WTC11 (cell line): ENCODE measurements around the gene INMT. TPM values are rescaled to one million over a fixed set of nuclear protein-coding genes. Genes with fewer than 3 reads are reported as not detected.

Experiments used
- ATAC-seq: fragments of 200-7000 bp; cut with Tn5 transposase; 2 replicates; pipeline ENCODE4 v1.10.0; 2021; ENCODE audit warnings: mild to moderate bottlenecking, moderate library complexity
- CTCF ChIA-PET: fragments of 300-600 bp; sonication (Branson Sonifier 250); formaldehyde crosslinking; loops from one replicate; lab custom pipeline; 2021; ENCODE audit warnings: antibody characterized with exemption; lab: Charles Lee
- POLR2A ChIA-PET: fragments of 350-600 bp; sonication (Branson Sonifier 250); formaldehyde crosslinking; loops from one replicate; lab custom pipeline; 2021; ENCODE audit warnings: antibody characterized with exemption; lab: Charles Lee
- DNase-seq: peaks from one replicate; pipeline ENCODE4 v3.0.0; 2021; ENCODE audit warnings: low spot score
- H3K27ac Mint-ChIP-seq: 2 replicates; pipeline ENCODE4 v1.8.0; 2021; ENCODE audit warnings: mixed read lengths
- H3K27me3 Mint-ChIP-seq: 2 replicates; pipeline ENCODE4 v1.8.0; 2021; ENCODE audit warnings: low read depth, mild to moderate bottlenecking, moderate library complexity, mixed read lengths
- H3K36me3 Mint-ChIP-seq: 2 replicates; pipeline ENCODE4 v1.8.0; 2021; ENCODE audit warnings: mixed read lengths
- H3K4me1 Mint-ChIP-seq: 2 replicates; pipeline ENCODE4 v1.8.0; 2022; ENCODE audit warnings: mixed read lengths
- H3K4me3 Mint-ChIP-seq: 2 replicates; pipeline ENCODE4 v1.8.0; 2021; ENCODE audit warnings: mild to moderate bottlenecking, moderate library complexity, mixed read lengths
- H3K9me3 Mint-ChIP-seq: 2 replicates; pipeline ENCODE4 v1.8.0; 2021; ENCODE audit warnings: mixed read lengths
- EMX1 ChIP-seq: fragments of 250-450 bp; sonication (Bioruptor Pico); IDR thresholded peaks from 2 replicates; pipeline ENCODE4 v1.8.0; 2021; ENCODE audit warnings: mild to moderate bottlenecking
- ETV6 ChIP-seq: sonication (generic); formaldehyde crosslinking; IDR thresholded peaks from 2 replicates; pipeline ENCODE4 v1.8.1; 2022; ENCODE audit warnings: mild to moderate bottlenecking, missing genetic modification reagents
- GABPB1 ChIP-seq: sonication (generic); formaldehyde crosslinking; IDR thresholded peaks from 2 replicates; pipeline ENCODE4 v1.8.1; 2023; ENCODE audit warnings: mild to moderate bottlenecking, missing genetic modification reagents
- JAZF1 ChIP-seq: fragments of 250-450 bp; sonication (Bioruptor Pico); IDR thresholded peaks from 2 replicates; pipeline ENCODE4 v1.9.0; 2021; ENCODE audit warnings: moderate library complexity, mild to moderate bottlenecking, inconsistent platforms
- NFYB ChIP-seq: sonication (generic); formaldehyde crosslinking; conservative IDR thresholded peaks from 2 replicates; pipeline ENCODE4 v1.8.0; 2022; ENCODE audit warnings: low read depth, missing genetic modification reagents
- NR3C1 ChIP-seq: sonication (generic); formaldehyde crosslinking; conservative IDR thresholded peaks from 2 replicates; pipeline ENCODE4 v1.8.1; 2023; ENCODE audit warnings: low read depth, mild to moderate bottlenecking, missing genetic modification reagents
- OVOL2 ChIP-seq: fragments of 250-450 bp; sonication (Bioruptor Pico); IDR thresholded peaks from 2 replicates; pipeline ENCODE4 v1.9.0; 2021; ENCODE audit warnings: mild to moderate bottlenecking, borderline replicate concordance
- RELA ChIP-seq: sonication (generic); formaldehyde crosslinking; IDR thresholded peaks from 2 replicates; pipeline ENCODE4 v1.8.1; 2022; ENCODE audit warnings: missing genetic modification reagents, mild to moderate bottlenecking, borderline replicate concordance
- SP1 ChIP-seq: sonication (generic); formaldehyde crosslinking; conservative IDR thresholded peaks from 2 replicates; pipeline ENCODE4 v1.8.1; 2022; ENCODE audit warnings: missing genetic modification reagents
- ZNF138 ChIP-seq: sonication (generic); formaldehyde crosslinking; conservative IDR thresholded peaks from 2 replicates; pipeline ENCODE4 v1.8.1; 2022; ENCODE audit warnings: mild to moderate bottlenecking, moderate library complexity, missing genetic modification reagents
- ZNF263 ChIP-seq: sonication (generic); formaldehyde crosslinking; IDR thresholded peaks from 2 replicates; pipeline ENCODE4 v1.8.1; 2022; ENCODE audit warnings: low read depth, mild to moderate bottlenecking, moderate library complexity, missing genetic modification reagents
- ZNF396 ChIP-seq: fragments of 250-450 bp; sonication (Bioruptor Pico); IDR thresholded peaks from 2 replicates; pipeline ENCODE4 v1.8.0; 2021; ENCODE audit warnings: mild to moderate bottlenecking, moderate library complexity, borderline replicate concordance
- ZNF671 ChIP-seq: fragments of 250-450 bp; sonication (Bioruptor Pico); IDR thresholded peaks from 2 replicates; pipeline ENCODE4 v1.8.0; 2021; ENCODE audit warnings: mild to moderate bottlenecking
- total RNA-seq: library from RNA; stranded (reverse); gene quantifications from 3 replicates; pipeline ENCODE4 v1.2.3, GENCODE V29; 2021
- TF ChIP-seq, protein P1 (sequence below): sonication (generic); formaldehyde crosslinking; IDR thresholded peaks from 2 replicates; pipeline ENCODE4 v1.8.0; 2022; ENCODE audit warnings: mild to moderate bottlenecking, missing genetic modification reagents
- TF ChIP-seq, protein P2 (sequence below): sonication (generic); formaldehyde crosslinking; IDR thresholded peaks from 2 replicates; pipeline ENCODE4 v1.8.0; 2022; ENCODE audit warnings: mild to moderate bottlenecking, missing genetic modification reagents
- TF ChIP-seq, protein P3 (sequence below): sonication (generic); formaldehyde crosslinking; IDR thresholded peaks from 2 replicates; pipeline ENCODE4 v1.8.0; 2023; ENCODE audit warnings: missing genetic modification reagents, mild to moderate bottlenecking, borderline replicate concordance
- TF ChIP-seq, protein P4 (sequence below): sonication (generic); formaldehyde crosslinking; IDR thresholded peaks from 2 replicates; pipeline ENCODE4 v1.8.0; 2023; ENCODE audit warnings: missing genetic modification reagents
- TF ChIP-seq, protein P5 (sequence below): fragments of 250-450 bp; sonication (Bioruptor Pico); conservative IDR thresholded peaks from 2 replicates; pipeline ENCODE4 v1.9.0; 2021; ENCODE audit warnings: mild to moderate bottlenecking

INMT gene
- total RNA-seq, 1 experiment from 2014 or later = 3.5 TPM

DNA sequence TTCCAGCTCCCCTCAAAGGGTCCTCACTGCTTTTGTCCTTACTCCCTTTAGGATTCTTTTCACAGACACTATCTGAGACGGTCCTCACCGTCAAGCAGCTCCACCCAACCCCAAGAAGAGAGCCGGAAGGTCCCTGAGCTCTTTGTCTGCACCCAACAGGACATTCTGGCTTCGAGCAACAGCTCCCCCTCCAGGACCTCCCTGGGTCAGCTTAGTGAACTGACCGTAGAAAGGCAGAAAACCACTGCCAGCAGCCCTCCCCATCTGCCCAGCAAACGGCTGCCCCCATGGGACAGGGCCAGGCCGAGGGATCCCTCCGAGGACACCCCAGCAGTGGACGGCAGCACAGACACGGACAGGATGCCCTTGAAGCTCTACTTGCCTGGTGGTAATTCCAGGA, 39.2 kb downstream of the INMT start:
- no peaks in the 10 kb centered on the region for H3K9me3 Mint-ChIP-seq
- peaks cover 7% of the 10 kb centered on the region; the same call in 1 of the 2 replicates for H3K4me1 Mint-ChIP-seq
- peak; percentile 52 for DNase-seq
- peak; percentile 81 for ATAC-seq
- POLR2A ChIA-PET = no interaction called here
- H3K36me3 Mint-ChIP-seq = no peaks in the 10 kb centered on the region
- TF ChIP-seq JAZF1 = no peak
- TF ChIP-seq, protein P1, sequence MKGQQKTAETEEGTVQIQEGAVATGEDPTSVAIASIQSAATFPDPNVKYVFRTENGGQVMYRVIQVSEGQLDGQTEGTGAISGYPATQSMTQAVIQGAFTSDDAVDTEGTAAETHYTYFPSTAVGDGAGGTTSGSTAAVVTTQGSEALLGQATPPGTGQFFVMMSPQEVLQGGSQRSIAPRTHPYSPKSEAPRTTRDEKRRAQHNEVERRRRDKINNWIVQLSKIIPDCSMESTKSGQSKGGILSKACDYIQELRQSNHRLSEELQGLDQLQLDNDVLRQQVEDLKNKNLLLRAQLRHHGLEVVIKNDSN (CRISPR knock-in tag) = no peak
- TF ChIP-seq, protein P2, sequence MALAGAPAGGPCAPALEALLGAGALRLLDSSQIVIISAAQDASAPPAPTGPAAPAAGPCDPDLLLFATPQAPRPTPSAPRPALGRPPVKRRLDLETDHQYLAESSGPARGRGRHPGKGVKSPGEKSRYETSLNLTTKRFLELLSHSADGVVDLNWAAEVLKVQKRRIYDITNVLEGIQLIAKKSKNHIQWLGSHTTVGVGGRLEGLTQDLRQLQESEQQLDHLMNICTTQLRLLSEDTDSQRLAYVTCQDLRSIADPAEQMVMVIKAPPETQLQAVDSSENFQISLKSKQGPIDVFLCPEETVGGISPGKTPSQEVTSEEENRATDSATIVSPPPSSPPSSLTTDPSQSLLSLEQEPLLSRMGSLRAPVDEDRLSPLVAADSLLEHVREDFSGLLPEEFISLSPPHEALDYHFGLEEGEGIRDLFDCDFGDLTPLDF (CRISPR knock-in tag) = no peak
- no peak for TF ChIP-seq ZNF263 (CRISPR knock-in tag)
- TF ChIP-seq, protein P3, sequence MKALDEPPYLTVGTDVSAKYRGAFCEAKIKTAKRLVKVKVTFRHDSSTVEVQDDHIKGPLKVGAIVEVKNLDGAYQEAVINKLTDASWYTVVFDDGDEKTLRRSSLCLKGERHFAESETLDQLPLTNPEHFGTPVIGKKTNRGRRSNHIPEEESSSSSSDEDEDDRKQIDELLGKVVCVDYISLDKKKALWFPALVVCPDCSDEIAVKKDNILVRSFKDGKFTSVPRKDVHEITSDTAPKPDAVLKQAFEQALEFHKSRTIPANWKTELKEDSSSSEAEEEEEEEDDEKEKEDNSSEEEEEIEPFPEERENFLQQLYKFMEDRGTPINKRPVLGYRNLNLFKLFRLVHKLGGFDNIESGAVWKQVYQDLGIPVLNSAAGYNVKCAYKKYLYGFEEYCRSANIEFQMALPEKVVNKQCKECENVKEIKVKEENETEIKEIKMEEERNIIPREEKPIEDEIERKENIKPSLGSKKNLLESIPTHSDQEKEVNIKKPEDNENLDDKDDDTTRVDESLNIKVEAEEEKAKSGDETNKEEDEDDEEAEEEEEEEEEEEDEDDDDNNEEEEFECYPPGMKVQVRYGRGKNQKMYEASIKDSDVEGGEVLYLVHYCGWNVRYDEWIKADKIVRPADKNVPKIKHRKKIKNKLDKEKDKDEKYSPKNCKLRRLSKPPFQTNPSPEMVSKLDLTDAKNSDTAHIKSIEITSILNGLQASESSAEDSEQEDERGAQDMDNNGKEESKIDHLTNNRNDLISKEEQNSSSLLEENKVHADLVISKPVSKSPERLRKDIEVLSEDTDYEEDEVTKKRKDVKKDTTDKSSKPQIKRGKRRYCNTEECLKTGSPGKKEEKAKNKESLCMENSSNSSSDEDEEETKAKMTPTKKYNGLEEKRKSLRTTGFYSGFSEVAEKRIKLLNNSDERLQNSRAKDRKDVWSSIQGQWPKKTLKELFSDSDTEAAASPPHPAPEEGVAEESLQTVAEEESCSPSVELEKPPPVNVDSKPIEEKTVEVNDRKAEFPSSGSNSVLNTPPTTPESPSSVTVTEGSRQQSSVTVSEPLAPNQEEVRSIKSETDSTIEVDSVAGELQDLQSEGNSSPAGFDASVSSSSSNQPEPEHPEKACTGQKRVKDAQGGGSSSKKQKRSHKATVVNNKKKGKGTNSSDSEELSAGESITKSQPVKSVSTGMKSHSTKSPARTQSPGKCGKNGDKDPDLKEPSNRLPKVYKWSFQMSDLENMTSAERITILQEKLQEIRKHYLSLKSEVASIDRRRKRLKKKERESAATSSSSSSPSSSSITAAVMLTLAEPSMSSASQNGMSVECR (CRISPR knock-in tag) = no peak
- TF ChIP-seq OVOL2 (CRISPR knock-in tag) = no peak
- no peak for TF ChIP-seq ZNF138 (CRISPR knock-in tag)
- no peak for TF ChIP-seq NFYB (CRISPR knock-in tag)
- no peak for TF ChIP-seq GABPB1
- TF ChIP-seq ETV6 (CRISPR knock-in tag) = no peak
- TF ChIP-seq, protein P4, sequence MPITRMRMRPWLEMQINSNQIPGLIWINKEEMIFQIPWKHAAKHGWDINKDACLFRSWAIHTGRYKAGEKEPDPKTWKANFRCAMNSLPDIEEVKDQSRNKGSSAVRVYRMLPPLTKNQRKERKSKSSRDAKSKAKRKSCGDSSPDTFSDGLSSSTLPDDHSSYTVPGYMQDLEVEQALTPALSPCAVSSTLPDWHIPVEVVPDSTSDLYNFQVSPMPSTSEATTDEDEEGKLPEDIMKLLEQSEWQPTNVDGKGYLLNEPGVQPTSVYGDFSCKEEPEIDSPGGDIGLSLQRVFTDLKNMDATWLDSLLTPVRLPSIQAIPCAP (CRISPR knock-in tag) = no peak
- TF ChIP-seq EMX1 (CRISPR knock-in tag) = no peak
- TF ChIP-seq SP1 (CRISPR knock-in tag) = no peak
- no peak for TF ChIP-seq RELA (CRISPR knock-in tag)
- TF ChIP-seq, protein P5, sequence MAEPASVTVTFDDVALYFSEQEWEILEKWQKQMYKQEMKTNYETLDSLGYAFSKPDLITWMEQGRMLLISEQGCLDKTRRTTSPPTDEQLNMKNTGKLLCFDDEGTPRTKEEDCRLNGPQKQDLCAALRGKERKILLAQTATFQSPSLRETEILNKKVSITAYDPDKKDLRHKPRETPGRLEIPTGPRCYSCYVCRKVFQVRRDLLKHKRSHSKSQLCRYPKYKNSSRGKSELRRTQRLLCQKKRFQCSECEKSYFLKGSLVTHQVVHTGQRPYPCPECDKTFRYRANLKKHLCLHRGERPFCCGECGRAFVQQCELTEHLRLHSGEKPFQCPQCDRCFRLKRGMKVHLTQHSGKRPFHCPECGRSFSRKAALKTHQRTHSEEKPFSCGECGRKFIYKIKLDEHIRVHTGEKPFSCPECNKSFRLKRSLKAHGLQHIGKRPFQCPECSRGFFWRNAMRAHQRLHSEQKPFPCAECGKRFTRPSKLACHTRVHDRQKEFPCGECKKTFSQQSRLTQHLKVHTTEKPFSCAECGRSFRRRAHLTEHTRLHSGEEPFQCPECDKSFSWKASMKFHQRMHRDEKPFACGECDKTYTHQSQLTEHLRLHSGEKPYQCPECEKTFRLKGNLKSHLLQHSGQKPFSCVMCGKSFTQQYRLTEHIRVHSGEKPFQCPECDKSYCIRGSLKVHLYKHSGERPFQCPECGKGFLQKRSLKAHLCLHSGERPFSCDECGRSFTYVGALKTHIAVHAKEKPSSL = no peak
- no peak for TF ChIP-seq NR3C1 (CRISPR knock-in tag)
- TF ChIP-seq ZNF671 = no peak
- no peak for TF ChIP-seq ZNF396 (CRISPR knock-in tag)
- CTCF ChIA-PET = interaction anchor here (0.6 to 2.0 kb wide), 50 partner anchors 10 to 343 kb away, joined by 3 to 17 read pairs (median 4); partner anchors contain the start of genes CRHR2, GHRHR and MINDY4
- no peak overlapping the region for H3K27ac Mint-ChIP-seq
- no peaks in the 10 kb centered on the region for H3K27me3 Mint-ChIP-seq
- H3K4me3 Mint-ChIP-seq = no peak overlapping the region
